GM21447 (cell line): ENCODE measurements around the gene MARS2.
"Not testable (repeated sequence)": the region's sequence is repeated elsewhere in the genome, so short reads cannot be mapped to it uniquely, and the experiment has no call there.

Experiments
- ATAC-seq: cut with Tn5 transposase; IDR thresholded peaks from one replicate; pipeline ENCODE4 v1.9.1; 2021; ENCODE audit not compliant: unreplicated experiment

Gene MARS2

DNA sequence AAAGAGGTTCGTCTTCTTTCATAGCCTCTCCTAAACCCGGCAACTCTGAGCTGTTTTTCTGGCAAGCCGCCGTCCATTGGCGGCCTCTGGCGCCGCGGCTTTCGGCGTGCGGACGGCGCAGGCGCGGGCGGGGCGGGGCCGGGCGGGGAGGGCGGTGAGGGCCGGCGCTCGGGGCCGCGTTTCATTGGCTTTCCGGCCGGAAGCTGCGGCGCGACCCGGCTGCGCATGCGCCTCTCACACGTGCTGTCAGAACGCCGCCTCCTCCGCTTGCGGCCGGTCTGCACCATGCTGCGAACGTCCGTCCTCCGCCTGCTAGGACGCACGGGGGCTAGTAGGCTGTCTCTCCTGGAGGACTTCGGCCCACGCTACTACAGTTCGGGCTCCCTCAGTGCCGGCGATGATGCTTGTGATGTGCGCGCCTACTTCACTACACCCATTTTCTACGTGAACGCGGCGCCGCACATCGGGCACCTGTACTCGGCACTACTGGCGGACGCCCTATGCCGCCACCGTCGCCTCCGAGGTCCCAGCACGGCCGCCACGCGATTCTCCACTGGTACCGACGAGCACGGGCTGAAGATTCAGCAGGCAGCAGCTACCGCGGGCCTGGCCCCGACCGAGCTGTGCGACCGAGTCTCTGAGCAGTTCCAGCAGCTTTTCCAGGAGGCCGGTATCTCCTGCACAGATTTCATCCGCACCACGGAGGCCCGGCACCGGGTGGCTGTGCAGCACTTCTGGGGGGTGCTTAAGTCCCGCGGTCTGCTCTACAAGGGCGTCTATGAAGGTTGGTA lies at the start of gene MARS2:
MARS2 (plus strand) TSS at position 249 of the 791 bp plus-strand sequence; CDS start at position 286, 37 bp downstream.
- peak; percentile 69 for ATAC-seq

DNA sequence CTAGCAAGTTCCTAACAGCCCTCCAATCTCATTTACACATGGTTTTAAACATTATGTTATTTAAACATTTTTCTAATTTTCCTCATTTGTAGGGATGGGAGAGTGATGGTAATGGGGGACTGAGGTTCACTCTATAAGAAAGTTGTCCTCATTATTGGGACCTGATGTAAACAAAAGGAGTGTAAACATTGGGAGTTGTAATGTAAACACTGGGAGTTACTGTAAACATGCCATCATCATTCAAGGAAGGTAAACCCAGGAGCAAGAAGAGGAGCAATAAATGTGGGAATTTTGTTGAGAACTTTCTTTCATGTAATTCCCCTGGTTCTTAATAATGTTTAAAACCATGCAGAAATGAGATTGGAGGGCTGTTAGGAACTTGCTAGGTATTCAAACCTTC lies 47.6 kb upstream of the MARS2 start:
- no peak for ATAC-seq

DNA sequence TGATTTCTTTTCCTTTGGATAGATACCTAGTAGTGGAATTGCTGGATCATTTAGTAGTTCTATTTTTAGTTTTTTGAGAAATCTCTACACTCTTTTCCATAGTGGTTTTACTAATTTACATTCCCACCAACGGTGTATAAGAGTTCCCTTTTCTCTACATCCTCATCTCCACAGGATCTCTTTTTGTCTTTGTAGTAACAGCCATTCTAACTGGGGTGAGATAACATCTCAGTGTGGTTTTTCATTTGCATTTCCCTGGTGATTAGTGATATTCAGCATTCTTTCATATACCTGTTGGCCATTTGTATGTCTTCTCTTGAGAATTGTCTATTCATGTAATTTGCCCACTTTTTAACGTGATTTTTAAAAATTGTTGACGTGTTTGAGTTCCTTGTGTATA lies 43.5 kb upstream of the MARS2 start:
- ATAC-seq = no peak

GRCh38 chr2:197666277-197666676 lies 38.9 kb upstream of the MARS2 start:
- no peak for ATAC-seq

GRCh38 chr2:197668296-197668695 lies 36.9 kb upstream of the MARS2 start:
- ATAC-seq = no peak

DNA sequence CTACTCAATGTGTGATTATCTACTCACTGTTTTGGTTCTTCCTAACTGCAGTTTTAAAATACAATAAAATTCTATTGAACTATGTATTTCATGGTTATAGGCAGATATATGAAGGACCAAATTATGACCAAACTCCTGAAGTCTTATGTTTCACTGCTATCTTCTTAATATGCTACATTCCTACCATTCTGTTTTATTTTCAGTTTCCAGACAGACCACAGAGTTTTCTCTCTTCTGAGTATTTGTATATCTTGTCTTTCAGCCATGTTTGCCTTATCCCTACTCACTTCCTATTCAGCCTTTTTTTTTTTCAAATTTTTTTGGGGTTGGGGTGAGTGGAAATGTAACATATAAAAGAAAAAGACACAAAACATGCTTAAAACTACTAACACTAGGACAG lies 36.1 kb upstream of the MARS2 start:
- ATAC-seq = no peak

GRCh38 chr2:197672371-197672893 lies 32.7 kb upstream of the MARS2 start:
- ATAC-seq = no peak

DNA sequence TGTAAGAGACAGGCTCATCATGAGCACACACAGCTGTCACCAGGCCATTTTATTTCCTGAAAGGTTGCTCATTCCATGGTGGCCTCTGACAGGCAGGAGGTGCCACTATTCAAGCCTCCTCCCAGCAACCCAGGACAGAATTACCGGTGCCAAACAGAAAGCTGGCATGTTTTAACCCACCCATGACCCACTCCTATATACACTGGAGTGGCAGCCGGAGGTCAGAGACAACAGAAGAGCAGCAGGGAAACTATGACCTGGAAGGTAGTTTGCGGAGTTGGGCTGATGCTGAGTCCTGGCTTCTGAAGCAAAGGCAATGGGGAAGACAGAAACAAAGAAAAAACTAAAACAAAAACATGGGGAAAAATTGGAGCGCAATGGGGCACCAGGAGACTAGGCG lies 32.1 kb upstream of the MARS2 start:
- no peak for ATAC-seq

DNA sequence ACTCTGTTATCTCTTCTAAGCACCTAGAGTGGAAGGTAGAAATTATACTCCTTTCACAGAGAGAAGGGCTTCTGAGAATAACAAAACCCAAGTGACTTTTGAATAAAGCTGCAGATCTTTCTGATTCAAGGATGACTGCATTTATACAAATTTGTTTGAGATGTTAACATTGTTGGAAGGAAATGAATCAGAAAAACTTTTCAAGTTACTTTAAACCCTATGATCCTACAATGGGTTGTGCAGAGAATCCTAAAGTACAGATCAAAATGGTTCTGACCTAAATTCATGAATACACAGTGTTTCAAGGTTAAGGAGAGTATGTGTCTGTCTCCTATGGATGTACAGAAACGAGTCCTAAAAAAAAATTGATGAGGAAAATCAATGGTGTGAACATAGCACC lies 31.6 kb upstream of the MARS2 start:
- no peak for ATAC-seq

- ATAC-seq = no peak
Measured at GRCh38 chr2:197674060-197674459, 31.1 kb upstream of the MARS2 start.

DNA sequence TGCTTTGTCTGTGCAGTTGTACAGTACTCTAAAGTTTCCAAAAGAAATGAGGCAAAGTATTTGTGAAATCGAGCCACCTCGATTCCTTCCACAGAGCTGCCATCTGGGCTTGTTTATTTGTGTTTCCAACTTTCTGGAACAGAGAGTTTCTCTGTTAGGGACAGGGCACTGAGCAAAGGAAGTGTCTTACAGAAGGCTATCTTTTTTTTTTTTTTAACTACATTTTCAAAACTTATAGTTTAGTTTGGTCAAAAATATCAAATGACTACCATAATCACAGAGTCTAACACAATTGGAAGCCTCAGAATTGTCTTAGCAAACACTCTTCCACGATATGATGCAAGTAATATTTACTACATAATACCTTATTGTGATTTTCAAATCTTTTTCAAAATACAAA lies 30.6 kb upstream of the MARS2 start:
- no peak for ATAC-seq

- no peak for ATAC-seq
Measured at GRCh38 chr2:197675246-197675645, 29.9 kb upstream of the MARS2 start, which contains the start of gene RFTN2. TSS of gene RFTN2 (minus strand) at chr2:197675587. CDS start at chr2:197675458, 129 bp downstream.

GRCh38 chr2:197675711-197676188 lies 29.4 kb upstream of the MARS2 start:
- ATAC-seq = no peak

- no peak for ATAC-seq
Measured at GRCh38 chr2:197677056-197677455, 28.1 kb upstream of the MARS2 start.

- ATAC-seq = no peak
Measured at GRCh38 chr2:197677483-197677882, 27.7 kb upstream of the MARS2 start.

- ATAC-seq = not testable (repeated sequence)
Measured at GRCh38 chr2:197695206-197695605, 10.0 kb upstream of the MARS2 start.

GRCh38 chr2:197695971-197696370 lies 9.2 kb upstream of the MARS2 start:
- ATAC-seq = not testable (repeated sequence)

GRCh38 chr2:197696571-197696970 lies 8.6 kb upstream of the MARS2 start:
- not testable (repeated sequence) for ATAC-seq

DNA sequence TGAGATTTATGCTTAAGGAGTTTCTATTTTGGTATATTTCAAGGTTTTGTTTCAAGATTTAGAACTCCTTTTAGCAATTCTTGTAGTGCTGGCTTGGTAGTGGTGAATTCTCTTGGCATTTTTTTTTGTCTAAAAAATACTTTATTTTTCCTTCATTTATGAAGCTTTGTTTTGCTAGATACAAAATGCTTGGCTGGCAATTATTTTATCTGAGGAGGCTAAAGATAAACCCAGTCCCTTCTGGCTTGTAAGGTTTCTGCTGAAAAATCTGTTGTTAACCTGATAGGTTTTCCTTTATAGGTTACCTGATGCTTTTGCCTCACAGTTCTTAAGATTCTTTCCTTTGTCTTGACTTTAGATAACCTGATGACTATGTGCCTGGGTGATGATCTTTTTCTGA lies 5.4 kb upstream of the MARS2 start:
- ATAC-seq = not testable (repeated sequence)

GRCh38 chr2:197700960-197701359 lies 4.2 kb upstream of the MARS2 start:
- no peak for ATAC-seq

DNA sequence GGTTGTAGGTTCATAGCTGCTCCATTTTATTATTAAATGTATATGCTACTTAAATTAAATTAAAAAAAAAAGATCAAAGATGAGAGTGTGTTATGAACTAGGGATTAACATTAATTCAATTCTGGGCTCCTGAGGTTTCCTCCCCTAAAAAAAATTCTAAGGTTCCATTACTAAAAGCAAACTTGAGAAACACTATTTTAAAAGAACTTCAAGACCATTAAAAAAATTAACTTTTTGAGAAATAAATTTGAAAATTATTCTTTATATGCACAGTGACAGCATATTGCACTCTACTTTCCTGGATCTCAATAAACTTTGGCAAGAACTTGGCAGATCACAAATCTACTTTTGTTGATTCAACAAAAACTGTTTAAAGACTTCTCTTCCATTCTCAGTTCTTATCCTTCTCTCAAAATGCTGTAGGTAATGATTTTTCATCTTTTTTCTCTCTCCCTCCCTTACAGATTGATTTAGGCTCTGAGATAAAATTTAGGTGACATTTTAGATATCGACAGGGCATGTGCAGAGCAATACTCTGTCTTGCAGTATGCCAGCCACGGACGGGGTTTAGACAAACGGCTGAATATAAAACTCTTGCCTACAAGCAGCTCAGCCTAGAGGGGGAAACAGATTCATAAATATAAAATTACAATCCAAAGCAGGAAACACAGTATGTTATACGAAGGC lies 592 bp upstream of the MARS2 start:
- ATAC-seq = peak; percentile 38
